ENCODE data around the gene FBXW5. TPM values are rescaled to one million over a fixed set of nuclear protein-coding genes. Genes with fewer than 3 reads are reported as not detected.

Gene FBXW5
- total RNA-seq, 1 experiment from 2014 or later, result 50.8 TPM

DNA sequence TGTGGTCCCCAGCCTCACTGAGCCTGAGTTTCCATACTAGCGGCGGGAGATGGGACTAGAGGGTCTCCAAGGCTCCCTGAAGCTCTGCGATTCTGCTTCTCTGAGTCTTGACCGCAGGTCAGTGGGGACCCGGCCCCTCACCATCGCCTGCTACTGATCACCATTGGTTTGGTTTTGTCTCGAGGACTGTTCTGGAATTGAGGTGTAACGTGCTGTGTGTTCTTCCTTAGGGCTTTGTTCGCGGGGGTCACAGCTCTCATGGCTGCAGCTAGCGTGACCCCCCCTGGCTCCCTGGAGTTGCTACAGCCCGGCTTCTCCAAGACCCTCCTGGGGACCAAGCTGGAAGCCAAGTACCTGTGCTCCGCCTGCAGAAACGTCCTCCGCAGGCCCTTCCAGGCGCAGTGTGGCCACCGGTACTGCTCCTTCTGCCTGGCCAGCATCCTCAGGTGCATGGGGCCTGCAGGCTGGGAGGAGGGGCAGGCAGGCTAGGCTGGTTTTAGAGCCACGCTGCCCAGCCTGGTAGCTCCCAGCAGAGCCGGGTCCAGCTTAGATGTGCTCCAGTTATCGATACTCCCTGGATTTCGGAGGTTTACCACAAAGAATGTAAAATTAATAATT, 45.9 kb downstream of the FBXW5 start:
- H3K4me3 Mint-ChIP-seq (ENCODE audit: low read depth, unreplicated experiment), result no peak overlapping the region
- peaks cover 33% of the 10 kb centered on the region for H3K4me1 Mint-ChIP-seq (ENCODE audit: low read depth, unreplicated experiment)
- H3K27ac Mint-ChIP-seq (ENCODE audit: unreplicated experiment), result peak overlapping the region; percentile 16
- H3K9me3 Mint-ChIP-seq (ENCODE audit: low read depth, unreplicated experiment), result no peaks in the 10 kb centered on the region
- H3K27me3 Mint-ChIP-seq (ENCODE audit: unreplicated experiment), result no peaks in the 10 kb centered on the region
- BruUV-seq (replicated peaks), result no TSS peak
- intact Hi-C loops (cut with micrococcal nuclease; ENCODE audit: unreplicated experiment), result no loop called here
- CTCF ChIA-PET, result no interaction called here
- peaks cover 58% of the 10 kb centered on the region for H3K36me3 Mint-ChIP-seq (ENCODE audit: insufficient read depth, unreplicated experiment)
- TF ChIP-seq, protein P1, sequence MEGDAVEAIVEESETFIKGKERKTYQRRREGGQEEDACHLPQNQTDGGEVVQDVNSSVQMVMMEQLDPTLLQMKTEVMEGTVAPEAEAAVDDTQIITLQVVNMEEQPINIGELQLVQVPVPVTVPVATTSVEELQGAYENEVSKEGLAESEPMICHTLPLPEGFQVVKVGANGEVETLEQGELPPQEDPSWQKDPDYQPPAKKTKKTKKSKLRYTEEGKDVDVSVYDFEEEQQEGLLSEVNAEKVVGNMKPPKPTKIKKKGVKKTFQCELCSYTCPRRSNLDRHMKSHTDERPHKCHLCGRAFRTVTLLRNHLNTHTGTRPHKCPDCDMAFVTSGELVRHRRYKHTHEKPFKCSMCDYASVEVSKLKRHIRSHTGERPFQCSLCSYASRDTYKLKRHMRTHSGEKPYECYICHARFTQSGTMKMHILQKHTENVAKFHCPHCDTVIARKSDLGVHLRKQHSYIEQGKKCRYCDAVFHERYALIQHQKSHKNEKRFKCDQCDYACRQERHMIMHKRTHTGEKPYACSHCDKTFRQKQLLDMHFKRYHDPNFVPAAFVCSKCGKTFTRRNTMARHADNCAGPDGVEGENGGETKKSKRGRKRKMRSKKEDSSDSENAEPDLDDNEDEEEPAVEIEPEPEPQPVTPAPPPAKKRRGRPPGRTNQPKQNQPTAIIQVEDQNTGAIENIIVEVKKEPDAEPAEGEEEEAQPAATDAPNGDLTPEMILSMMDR (IDR thresholded peaks at IDR 0.05; ENCODE audit: unreplicated experiment), result no peak
- no peak for DNase-seq

DNA sequence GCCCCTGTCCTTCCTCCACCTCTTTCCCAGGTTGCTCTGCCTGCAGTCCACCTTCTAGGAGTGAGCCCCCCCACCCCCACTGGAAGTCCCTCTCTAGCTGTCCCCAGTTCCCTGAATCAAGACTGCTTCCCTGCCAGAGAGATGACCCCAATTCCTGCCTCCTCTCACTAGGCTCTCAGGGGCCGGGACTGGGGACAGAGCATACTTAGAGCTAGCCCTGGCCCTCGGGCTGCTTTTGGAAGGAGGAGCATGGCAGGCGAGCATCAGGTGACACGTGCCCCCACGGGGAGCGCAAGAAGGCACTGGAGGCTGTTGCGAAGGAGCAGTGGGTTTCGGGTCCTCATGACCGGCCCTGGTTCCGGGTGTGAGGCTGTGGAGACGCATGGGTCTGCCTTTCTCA, 48.5 kb downstream of the FBXW5 start:
- no peaks in the 10 kb centered on the region for H3K9me3 Mint-ChIP-seq (ENCODE audit: low read depth, unreplicated experiment)
- no TSS peak for BruUV-seq (replicated peaks)
- DNase-seq, result no peak
- intact Hi-C loops (cut with micrococcal nuclease; ENCODE audit: unreplicated experiment), result no loop called here
- H3K36me3 Mint-ChIP-seq (ENCODE audit: insufficient read depth, unreplicated experiment), result peaks cover 44% of the 10 kb centered on the region
- H3K27ac Mint-ChIP-seq (ENCODE audit: unreplicated experiment), result no peak overlapping the region
- TF ChIP-seq, protein P1 (IDR thresholded peaks at IDR 0.05; ENCODE audit: unreplicated experiment), result no peak
- CTCF ChIA-PET, result no interaction called here
- peaks cover 22% of the 10 kb centered on the region for H3K4me1 Mint-ChIP-seq (ENCODE audit: low read depth, unreplicated experiment)
- H3K27me3 Mint-ChIP-seq (ENCODE audit: unreplicated experiment), result no peaks in the 10 kb centered on the region
- no peak overlapping the region for H3K4me3 Mint-ChIP-seq (ENCODE audit: low read depth, unreplicated experiment)

DNA sequence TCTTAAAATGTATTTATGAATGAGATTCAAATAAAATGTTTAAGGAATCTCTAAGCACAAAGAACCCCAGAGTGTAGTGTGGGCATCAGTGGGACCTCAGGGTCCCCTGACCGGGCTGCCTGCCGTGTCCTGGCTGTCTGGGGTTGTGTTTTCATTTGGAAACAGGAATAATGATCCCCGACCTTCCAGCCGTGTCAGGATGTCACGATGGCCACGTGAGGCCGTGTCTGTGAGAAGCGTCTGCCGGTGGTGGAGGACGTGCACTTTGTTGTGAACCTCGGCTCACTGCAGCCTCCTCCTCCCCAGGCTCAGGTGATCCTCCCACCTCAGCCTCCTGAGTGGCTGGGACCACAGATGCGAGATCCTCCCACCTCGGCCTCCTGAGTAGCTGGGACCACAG, 53.9 kb downstream of the FBXW5 start:
- intact Hi-C loops (cut with micrococcal nuclease; ENCODE audit: unreplicated experiment), result no loop called here
- CTCF ChIA-PET, result no interaction called here
- H3K9me3 Mint-ChIP-seq (ENCODE audit: low read depth, unreplicated experiment), result no peaks in the 10 kb centered on the region
- H3K36me3 Mint-ChIP-seq (ENCODE audit: insufficient read depth, unreplicated experiment), result peaks cover 39% of the 10 kb centered on the region
- no TSS peak for BruUV-seq (replicated peaks)
- H3K27me3 Mint-ChIP-seq (ENCODE audit: unreplicated experiment), result no peaks in the 10 kb centered on the region
- no peak overlapping the region for H3K4me3 Mint-ChIP-seq (ENCODE audit: low read depth, unreplicated experiment)
- no peak overlapping the region for H3K27ac Mint-ChIP-seq (ENCODE audit: unreplicated experiment)
- no peak for DNase-seq
- TF ChIP-seq, protein P1 (IDR thresholded peaks at IDR 0.05; ENCODE audit: unreplicated experiment), result no peak
- H3K4me1 Mint-ChIP-seq (ENCODE audit: low read depth, unreplicated experiment), result peaks cover 12% of the 10 kb centered on the region

Other genes with a start within 250 kb of the FBXW5 start
- gene DIPK1B, start 232.2 kb downstream of the FBXW5 start, total RNA-seq (2022), result 4.0 TPM in 2 replicates
- 0.33 and 1.9 TPM in 2 replicates for gene LCN10, start 201.8 kb downstream of the FBXW5 start, total RNA-seq (2022)
- not detected in 2 replicates for gene LCN6, start 196.2 kb downstream of the FBXW5 start, total RNA-seq (2022)
- gene LCN8, start 186.5 kb downstream of the FBXW5 start, total RNA-seq (2022), result not detected in 2 replicates
- gene LCN15, start 180.2 kb downstream of the FBXW5 start, total RNA-seq (2022), result not detected in 2 replicates
- gene TMEM141, start 153.4 kb downstream of the FBXW5 start, total RNA-seq (2022), result 64.1 and 75.8 TPM in 2 replicates
- 0.38 TPM in 1 of 2 replicates, not detected in the other for gene CCDC183, start 148.4 kb downstream of the FBXW5 start, total RNA-seq (2022)
- 68.9 and 72.4 TPM in 2 replicates for gene RABL6, start 136.8 kb downstream of the FBXW5 start, total RNA-seq (2022)
- gene AJM1, start 102.3 kb downstream of the FBXW5 start, total RNA-seq (2022), result 2.9 and 3.2 TPM in 2 replicates
- gene PHPT1, start 95.3 kb downstream of the FBXW5 start, total RNA-seq (2022), result 44.1 and 48.7 TPM in 2 replicates
- 3.1 and 3.6 TPM in 2 replicates for gene MAMDC4, start 92.4 kb downstream of the FBXW5 start, total RNA-seq (2022)
- 233 and 238 TPM in 2 replicates for gene EDF1, start 78.4 kb downstream of the FBXW5 start, total RNA-seq (2022)
- gene TRAF2, start 58.2 kb downstream of the FBXW5 start, total RNA-seq (2022), result 47.8 and 50.5 TPM in 2 replicates
- gene C8G, start 505 bp upstream of the FBXW5 start, total RNA-seq (2022), result 3.9 and 4.0 TPM in 2 replicates
- gene LCN12, start 7.5 kb upstream of the FBXW5 start, total RNA-seq (2022), result 3.8 and 3.9 TPM in 2 replicates
- gene PTGDS, start 32.8 kb upstream of the FBXW5 start, total RNA-seq (2022), result not detected in 2 replicates
- 0.22 TPM in 1 of 2 replicates, not detected in the other for gene LCNL1, start 38.3 kb upstream of the FBXW5 start, total RNA-seq (2022)
- 38.3 and 43.7 TPM in 2 replicates for gene PAXX, start 47.7 kb upstream of the FBXW5 start, total RNA-seq (2022)
- gene CLIC3, start 51.8 kb upstream of the FBXW5 start, total RNA-seq (2022), result 0.35 and 0.91 TPM in 2 replicates
- 47.6 and 50.7 TPM in 2 replicates for gene ABCA2, start 83.5 kb upstream of the FBXW5 start, total RNA-seq (2022)
- gene FUT7, start 87.3 kb upstream of the FBXW5 start, total RNA-seq (2022), result not detected in 2 replicates
- gene NPDC1, start 101.4 kb upstream of the FBXW5 start, total RNA-seq (2022), result 65.2 and 78.6 TPM in 2 replicates
- 3.8 and 5.8 TPM in 2 replicates for gene ENTPD2, start 109.3 kb upstream of the FBXW5 start, total RNA-seq (2022)
- 38.4 and 41.1 TPM in 2 replicates for gene SAPCD2, start 125.8 kb upstream of the FBXW5 start, total RNA-seq (2022)
- 9.1 and 10.8 TPM in 2 replicates for gene UAP1L1, start 132.8 kb upstream of the FBXW5 start, total RNA-seq (2022)
- gene MAN1B1, start 142.2 kb upstream of the FBXW5 start, total RNA-seq (2022), result 61.4 and 65.6 TPM in 2 replicates
- gene DPP7, start 170.0 kb upstream of the FBXW5 start, total RNA-seq (2022), result 51.6 and 76.8 TPM in 2 replicates
- 0.24 and 0.54 TPM in 2 replicates for gene GRIN1, start 194.4 kb upstream of the FBXW5 start, total RNA-seq (2022)
- 0.52 and 0.98 TPM in 2 replicates for gene LRRC26, start 225.3 kb upstream of the FBXW5 start, total RNA-seq (2022)
- gene TMEM210, start 227.3 kb upstream of the FBXW5 start, total RNA-seq (2022), result not detected in 2 replicates
- gene ANAPC2, start 243.8 kb upstream of the FBXW5 start, total RNA-seq (2022), result 49.4 and 51.4 TPM in 2 replicates
- gene SSNA1, start 243.9 kb upstream of the FBXW5 start, total RNA-seq (2022), result 41.9 and 44.1 TPM in 2 replicates